Stimulated activated CD8-positive, alpha-beta memory T cell treated with anti-CD3 and anti-CD28 coated beads, Interleukin-12 subunit alpha, Interleukin-12 subunit beta, amount 100 ng/mL, for 24 hours (primary cell): Measurements from ENCODE around the gene CNPY3.
"Not testable (repeated sequence)": the region's sequence is repeated elsewhere in the genome, so short reads cannot be mapped to it uniquely, and the experiment has no call there.

Experiments used
- DNase-seq: peaks from one replicate; pipeline ENCODE4 v3.0.0-alpha.2; 2020; ENCODE audit errors: extremely low read depth

The CNPY3 gene

DNA sequence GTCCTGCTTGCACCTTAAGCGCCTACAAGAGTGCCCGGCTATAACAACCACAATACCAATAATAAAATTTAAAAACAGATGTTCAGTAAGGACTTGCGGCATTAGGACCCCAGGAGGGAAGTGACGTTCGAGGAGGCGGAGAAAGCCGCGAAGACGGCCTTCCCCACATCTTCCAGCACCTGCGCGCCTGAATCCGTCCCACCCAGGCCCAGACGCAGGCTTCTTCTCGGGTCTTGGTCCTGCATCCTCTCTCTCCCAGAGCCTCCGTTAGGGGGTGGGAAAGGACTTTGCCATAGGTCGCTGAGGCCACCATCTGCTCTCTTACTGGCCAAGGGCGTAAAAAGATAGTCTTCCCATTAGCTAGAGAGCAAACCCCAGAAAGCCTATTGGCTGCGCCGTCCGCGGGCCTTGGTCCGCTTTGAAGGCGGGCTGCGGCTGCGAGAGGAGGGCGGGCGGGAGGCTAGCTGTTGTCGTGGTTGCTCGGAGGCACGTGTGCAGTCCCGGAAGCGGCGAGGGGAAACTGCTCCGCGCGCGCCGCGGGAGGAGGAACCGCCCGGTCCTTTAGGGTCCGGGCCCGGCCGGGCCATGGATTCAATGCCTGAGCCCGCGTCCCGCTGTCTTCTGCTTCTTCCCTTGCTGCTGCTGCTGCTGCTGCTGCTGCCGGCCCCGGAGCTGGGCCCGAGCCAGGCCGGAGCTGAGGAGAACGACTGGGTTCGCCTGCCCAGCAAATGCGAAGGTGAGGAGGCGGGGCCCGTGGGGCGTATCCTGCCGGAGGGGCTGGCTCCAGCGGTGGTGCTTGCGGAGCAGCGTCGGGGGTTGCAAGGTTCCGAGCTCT is at the start of gene CNPY3:
CNPY3 (plus strand) TSS at position 495 of the 835 bp plus-strand sequence; CDS start at position 586, 91 bp downstream.
- peak; percentile 89 for DNase-seq

DNA sequence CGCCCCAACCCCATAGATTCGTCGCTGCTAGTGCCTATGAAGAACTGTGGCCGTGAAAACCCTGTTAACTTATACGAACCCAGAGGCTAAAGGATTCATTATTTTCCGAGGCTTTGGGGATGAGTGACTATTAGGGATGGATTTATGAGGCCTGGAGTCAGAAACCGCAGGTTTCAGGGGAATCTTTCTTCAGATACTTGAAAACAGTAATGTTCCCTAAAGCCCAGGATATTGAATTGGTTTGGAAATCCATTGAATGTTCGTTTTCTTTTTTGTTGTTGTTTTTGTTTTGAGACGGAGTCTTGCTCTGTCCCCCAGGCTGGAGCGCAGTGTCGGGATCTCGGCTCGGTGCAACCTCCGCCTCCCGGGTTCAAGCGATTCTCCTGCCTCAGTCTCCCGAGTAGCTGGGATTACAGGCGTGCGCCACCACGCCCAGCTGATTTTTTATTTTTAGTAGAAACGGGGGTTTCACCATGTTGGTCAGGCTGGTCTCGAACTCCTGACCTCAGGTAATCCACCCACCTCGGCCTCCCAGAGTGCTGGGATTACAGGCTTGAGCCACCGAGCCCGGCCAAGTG is 49.0 kb upstream of the CNPY3 start:
- not testable (repeated sequence) for DNase-seq

DNA sequence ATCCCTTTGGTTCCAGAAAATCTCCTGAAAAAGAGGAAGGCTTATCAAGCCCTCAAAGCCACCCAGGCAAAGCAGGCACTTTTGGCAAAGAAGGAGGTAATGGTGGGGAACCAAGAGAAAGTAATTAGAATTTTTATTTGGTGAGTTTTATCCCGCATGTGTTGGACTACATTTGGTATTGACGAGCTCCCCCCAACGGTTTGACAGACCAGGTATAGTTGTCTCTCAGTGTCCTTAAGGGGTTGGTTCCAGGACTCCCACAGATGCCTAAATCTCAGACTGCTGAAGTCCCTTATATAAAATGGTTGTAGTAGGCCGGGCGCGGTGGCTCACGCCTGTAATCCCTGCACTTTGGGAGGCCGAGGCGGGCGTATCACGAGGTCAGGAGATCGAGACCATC is 48.4 kb upstream of the CNPY3 start:
- not testable (repeated sequence) for DNase-seq

DNA sequence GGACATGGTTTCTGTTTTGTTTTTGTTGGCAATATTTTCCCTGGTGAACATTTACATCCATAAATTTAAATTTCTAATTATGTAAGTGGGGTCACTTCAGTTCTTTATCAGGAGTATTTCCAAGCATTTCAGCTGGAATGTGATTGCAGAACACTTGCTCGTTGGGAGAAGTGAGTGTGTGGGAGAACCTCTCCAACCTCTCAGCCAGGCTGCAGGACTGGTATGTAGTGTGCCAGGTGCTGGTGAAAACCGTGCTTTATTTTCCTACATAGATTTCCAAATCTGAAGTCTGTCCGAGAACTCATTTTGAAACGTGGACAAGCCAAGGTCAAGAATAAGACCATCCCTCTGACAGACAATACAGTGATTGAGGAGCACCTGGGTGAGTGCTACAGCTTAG is 43.6 kb upstream of the CNPY3 start:
- no peak for DNase-seq

DNA sequence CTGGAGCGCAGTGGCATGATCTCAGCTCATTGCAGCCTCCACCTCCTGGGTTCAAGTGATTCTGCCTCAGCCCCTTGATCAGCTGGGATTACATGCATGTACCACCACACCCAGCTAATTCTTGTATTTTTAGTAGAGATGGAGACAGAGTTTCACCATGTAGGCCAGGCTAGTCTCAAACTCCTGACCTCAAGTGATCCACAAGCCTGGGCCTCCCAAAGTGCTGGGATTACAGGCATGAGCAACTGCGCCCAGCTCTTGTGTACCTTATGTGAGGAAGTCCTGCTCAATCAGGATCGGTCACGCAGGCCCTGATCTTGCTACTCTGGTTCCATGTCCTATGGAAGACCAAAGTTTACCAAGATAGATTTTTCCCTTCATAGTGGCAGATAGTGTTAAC is 41.1 kb upstream of the CNPY3 start:
- DNase-seq = not testable (repeated sequence)

DNA sequence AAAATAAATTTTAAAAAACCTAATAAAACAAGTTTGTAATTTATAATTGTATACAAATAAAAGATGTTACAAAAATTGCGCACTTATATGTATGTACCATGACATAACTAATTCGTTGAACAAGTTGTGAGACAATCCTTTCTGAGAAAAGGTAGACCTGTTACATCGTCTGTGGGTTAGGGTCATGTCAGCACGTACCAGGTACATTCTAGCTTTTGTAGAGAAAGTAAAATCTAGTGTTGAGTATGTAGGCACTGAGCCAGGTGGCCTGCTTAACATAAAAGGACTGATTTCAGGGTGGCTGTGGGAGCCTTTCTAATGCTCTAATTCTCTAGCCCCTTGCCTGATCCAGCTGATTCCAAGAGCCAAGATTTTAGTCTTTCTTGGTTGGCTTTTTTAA is 39.5 kb upstream of the CNPY3 start:
- DNase-seq = no peak

DNA sequence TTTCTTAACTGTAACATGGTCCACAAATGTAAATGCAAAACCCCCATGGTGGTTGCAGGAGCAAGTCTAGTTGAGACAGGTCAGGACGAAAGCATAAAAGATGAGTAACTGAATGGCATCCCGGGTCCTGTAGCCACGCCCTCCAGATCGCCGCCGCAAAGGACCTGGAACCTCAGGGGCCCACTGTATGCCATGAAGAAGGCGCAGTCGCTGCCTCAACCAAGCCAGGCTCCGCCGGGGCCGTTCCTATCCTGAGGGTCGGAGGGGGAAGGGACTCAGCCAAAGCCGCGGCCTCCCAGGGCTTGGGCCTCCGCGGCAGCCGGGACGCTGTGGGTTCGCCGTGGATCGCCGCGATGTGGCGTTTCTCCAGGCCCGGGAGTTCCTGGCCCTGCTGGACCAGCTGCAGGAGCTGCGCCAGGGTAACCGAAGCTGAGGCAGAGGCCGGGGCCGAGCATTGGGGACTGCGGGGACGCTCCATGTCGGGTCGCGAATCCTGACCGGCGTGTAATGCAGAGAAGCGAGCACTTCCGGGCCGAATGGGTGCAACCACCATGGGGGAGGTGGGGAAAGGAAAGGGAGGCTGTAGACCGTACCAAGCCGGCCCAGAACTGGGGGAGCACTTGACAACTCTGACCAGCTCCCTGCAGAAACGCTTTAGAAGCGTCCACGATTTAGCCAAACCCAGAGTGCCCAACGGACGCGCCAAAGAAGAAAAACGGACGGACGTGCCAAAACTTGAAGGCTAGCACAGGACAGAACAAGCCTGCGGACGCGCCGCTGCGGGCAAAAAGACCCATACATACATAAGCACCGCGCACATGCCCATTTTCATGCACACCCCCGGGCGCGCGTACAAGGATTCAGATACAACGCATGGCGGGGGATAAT is 38.7 kb upstream of the CNPY3 start:
- peak; percentile 74 for DNase-seq

DNA sequence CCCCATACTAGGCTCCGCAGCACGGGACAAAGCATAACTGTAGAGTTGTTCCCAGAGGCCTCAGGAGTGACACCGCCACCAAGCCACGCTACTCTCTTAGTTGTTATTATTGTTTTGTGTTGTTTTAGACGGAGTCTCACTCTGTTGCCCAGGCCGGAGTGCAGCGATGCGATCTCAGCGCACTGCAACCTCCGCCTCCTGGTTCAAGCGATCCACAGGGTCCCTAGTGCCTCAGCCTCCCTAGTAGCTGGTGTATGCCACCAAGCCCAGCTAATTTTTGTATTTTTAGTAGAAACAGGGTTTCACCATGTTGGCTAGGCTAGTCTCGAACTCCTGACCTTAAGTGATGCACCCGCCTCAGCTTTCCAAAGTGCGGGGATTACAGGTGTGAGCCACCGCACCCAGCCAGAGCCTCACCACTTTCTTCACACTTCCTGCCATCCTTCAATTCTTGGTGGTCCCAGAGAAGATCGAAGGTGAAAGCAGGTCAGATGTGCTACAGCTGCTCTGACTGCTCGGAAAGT is 38.0 kb upstream of the CNPY3 start:
- no peak for DNase-seq

DNA sequence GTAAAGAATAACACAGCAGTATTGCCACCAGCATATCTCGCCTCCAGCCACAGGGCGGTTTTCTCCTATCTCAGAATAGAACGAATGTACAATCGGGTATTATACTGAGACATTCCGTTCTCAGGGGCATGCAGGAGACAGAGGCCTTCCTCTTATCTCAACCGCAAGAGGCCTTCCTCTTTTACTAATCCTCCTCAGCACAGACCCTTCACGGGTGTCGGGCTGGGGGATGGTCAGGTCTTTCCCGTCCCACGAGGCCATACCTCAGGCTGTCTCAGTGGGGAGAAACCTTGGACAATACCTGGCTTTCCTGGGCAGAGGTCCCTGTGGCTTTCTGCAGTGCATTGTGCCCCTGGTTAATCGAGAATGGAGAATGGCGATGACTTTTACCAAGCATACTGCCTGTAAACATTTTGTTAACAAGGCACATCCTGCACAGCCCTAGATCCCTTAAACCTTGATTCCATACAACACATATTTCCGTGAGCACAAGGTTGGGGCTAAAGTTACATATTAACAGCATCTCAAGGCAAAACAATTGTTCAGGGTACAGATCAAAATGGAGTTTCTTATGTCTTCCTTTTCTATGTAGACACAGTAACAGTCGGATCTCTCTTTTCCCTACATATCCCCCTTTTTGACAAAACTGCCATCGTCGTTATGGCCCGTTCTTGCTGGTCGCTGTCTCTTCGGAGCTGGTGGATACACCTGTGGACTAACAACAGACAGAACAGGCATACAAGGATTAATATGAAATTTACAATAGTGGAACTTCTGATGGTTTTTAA is 35.0 kb upstream of the CNPY3 start:
- DNase-seq = not testable (repeated sequence)

DNA sequence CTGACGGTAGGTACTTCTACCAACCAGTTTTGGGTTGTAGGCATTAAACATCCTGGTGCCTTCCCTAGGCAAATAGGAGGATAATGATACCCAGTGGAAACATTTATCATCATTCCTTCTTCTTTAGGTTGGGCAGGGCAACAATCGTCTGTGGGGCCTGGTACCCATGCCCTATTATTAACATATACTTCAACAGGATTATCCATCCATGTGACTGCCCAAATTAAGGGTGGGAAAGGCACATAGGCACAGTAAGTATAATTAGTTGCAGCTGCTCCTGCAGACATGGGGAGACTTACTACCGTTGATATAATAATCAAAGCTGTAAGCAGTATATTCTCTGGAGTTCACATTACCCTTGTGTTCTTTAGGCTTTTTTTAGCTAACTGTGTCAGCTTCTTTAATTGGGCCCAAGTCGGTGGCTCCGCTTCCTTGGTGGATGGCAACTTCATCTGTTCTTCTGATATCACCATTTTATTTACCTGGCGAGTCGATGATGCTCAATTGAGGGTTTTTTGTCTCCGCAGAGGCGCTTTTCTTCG is 33.0 kb upstream of the CNPY3 start:
- no peak for DNase-seq

DNA sequence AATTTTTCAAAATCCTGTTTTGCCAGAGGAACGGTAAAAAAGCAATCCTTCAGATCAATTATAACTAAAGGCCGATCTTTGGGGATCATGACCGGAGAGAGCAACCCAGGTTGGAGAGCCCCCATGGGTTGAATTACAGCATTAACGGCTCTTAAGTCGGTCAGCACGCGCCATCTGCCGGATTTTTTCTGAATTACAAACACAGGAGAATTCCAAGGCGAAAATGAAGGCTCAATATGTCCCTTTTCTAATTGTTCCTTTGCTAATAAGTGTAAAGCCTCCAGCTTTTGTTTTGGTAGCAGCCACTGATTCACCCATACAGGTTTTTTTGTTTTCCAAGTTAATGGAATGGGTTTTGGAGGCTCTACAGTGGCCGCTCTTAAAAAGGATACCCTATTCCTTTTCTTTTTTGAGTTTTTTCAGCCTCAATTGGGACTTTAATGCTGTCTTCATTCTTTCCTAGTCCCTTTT is 30.4 kb upstream of the CNPY3 start:
- peak; percentile 22 for DNase-seq

DNA sequence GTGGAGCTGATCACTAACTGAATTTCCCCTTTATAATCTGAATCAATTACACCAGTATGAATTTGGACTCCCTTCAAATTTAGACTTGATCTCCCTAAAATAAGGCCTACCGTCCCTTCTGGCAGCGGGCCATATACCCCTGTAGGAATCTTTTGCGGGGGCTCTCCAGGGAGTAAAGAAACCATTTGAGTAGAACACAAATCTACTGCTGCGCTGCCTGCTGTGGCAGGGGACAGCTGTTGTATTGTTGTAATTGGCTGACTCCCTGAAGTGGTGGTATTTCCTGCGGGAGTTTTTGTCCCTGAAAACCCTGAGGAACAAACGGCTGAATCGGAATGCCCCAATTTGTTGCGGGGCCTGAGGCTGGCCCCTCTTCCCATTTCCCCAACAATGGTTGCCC is 29.4 kb upstream of the CNPY3 start:
- no peak for DNase-seq

DNA sequence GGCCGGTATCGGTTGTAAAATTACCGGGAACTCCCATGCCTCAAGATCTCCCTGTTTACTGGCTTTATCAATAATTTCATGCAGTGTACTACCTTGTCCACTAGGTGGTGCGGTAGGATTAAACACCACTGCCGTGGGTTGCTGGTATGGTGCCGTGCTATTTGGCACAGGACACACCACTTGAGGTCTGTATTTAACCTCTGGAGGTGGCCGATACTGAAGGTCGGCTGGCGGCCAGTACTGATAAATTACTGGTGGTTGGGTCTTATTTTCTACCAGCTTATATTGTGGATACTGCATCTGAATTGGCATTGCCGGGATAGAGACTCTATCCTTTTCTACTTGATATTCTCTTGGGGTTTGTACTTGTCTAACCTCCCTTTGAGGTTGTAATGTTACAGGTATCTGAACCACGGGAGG is 27.7 kb upstream of the CNPY3 start:
- no peak for DNase-seq

DNA sequence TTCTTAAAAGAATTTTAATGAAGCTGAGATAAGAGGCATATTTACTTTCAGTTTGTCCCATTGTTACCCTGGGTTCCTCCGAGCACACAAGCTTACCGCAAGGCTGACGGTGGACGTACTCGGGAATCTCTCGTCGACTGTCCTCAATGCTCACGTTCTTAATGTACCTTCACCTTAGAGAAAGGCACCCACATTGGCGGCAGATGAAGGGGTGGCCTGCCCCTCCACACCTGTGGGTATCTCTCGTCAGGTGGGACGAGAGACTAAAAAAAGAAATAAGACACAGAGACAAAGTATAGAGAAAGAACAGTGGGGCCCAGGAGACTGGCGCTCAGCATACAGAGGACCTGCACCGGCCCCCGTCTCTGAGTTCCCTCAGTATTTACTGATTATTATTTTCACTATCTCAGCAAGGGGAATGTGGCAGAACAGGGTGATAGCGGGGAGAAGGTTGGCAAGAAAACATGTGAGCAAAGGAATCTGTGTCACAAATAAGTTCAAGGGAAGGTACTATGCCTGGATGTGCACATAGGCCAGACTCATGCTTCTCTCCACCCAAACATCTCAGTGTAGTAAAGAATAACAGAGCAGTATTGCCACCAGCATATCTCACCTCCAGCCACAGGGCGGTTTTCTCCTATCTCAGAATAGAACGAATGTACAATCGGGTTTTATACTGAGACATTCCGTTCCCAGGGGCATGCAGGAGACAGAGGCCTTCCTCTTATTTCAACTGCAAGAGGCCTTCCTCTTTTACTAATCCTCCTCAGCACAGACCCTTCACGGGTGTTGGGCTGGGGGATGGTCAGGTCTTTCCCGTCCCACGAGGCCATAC is 26.6 kb upstream of the CNPY3 start:
- DNase-seq = not testable (repeated sequence)

DNA sequence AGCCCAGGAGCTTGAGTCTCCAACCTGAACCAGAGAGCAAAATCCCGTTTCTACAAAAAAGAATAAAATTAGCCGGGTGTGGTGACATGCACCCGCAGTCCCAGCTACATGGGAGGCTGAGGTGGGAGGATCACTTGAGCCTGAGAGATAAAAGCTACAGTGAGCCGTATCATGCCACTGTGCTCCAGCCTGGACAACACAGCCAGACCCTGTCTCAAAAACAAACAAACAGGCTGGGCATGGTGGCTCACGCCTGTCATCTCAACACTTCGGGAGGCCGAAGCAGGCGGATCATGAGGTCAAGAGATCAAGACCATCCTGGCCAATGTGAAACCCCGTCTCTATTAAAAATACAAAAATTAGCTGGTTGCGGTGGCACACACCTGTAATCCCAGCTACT is 24.8 kb upstream of the CNPY3 start:
- no peak for DNase-seq

DNA sequence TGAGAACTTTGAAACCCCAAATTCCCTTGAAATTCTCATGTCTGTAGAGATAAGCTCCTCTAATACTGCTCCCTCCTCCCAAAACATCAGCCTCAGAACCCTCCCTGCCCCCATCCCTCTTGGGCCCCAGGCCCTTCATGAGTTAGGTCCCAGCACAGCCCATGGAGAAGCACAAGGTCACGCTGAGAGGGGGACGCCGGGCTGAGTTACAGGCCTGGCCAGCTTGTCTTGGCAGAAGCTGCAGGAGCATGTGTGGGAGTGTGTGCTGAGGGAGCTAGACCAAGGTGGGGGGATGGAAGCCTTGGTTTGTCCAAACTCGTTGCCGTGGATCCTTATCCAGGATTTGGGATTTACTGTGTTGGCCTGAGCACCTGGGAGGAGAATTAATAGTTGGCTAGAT is 21.9 kb upstream of the CNPY3 start:
- DNase-seq = no peak

DNA sequence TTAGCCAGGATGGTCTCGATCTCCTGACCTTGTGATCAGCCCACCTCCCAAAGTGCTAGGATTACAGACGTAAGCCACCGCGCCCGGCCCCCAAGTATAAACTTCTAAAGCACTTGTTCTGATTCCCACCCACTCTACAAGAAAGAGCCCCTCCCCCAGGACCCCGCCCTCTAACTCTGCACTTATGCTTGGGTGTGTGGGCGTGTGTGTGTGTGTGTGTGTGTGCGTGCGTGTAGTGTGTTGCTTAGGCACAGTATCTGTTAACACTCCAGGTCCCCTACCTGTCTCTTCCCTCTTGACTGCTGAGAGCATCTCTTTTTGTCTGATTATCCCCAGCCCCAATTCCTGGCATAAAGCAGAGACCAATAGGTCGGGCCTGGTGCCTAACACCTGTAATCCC is 19.4 kb upstream of the CNPY3 start:
- no peak for DNase-seq

DNA sequence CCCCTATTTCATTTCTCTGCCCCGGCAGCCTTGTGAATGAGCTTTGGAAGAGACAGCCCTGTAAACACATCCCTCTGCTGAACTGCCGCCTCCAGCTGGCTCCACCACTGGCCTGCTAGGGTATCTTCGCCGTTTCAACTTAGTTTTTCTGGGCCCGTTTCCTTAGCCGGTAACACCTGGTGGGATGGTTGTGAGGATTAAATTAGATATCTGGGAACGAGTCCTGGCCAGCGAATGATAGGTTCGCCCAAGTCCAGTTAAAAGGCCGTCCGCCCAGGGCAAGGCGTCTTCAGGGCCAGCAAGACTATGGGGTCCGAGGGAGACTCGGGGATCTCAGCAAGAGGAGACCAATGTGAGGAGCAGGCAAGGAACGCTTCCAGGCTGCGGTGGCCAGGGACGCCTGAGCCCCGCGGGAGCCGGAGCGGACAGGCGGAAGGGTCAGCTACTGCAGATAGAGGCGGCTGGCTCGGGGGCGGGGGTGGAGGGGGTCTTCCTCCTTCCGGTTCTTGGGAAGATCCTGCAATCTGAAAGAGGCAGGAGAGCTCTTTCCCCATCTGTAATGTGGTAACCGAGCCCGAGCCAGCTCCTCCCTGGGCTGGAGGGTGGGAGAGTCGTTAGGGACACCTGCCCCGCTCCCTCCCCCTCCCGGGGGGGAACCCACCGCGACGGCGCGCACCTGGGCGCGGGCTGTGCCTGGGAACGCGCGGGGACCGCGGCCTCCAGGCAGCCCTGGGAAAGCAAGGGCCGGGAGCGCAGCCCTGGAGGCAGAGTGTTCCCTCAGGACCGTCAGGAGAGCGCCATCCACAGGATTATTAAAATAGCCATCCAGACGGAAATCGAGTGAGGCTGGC is 17.9 kb upstream of the CNPY3 start:
- DNase-seq = no peak

DNA sequence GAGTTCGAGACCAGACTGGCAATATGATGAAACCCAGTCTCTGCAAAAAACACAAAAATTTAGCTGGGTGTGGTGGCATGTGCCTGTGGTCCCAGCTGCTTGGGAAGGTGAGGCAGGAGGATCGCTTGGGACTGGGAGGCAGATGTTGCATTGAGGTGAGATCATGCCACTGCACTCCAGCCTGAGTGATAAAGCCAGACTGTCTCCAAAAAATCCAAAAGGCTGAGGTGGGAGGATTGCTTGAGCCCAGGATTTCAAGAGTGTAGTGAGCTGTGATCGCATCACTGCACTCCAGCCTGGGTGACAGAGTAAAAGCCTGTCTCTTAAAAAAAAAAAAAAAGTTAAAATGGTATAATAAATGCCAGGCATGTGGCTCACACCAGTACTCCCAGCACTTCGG is 14.7 kb upstream of the CNPY3 start:
- no peak for DNase-seq
